Transverse colon (tissue), 4 donors: ENCODE data around the gene SSTR4. TPM values are rescaled to one million over a fixed set of nuclear protein-coding genes. Genes with fewer than 3 reads are reported as not detected.

Experiments used
- DNase-seq: peaks from one replicate; pipeline ENCODE4 v3.0.0-alpha.2; 2019
- H3K27ac ChIP-seq, 4 donors: fragments of 200-600 bp; sonication (generic); 2 replicates each; pipeline ENCODE4 v1.5.1; 2016 to 2018; ENCODE audit warnings: inconsistent platforms in 4 of 4
- H3K27me3 ChIP-seq: fragments of 200-600 bp; sonication (generic); 2 replicates; pipeline ENCODE4 v1.5.1; 2017; ENCODE audit warnings: inconsistent platforms
- H3K36me3 ChIP-seq, 4 donors: fragments of 200-600 bp; sonication (generic); 2 replicates each; pipeline ENCODE4 v1.5.1; 2017 to 2019; ENCODE audit warnings: inconsistent platforms in 4 of 4
- H3K4me1 ChIP-seq, 4 donors: fragments of 200-600 bp; sonication (generic); 2 replicates each; pipeline ENCODE4 v1.5.1; 2017 to 2020; ENCODE audit warnings: inconsistent platforms in 4 of 4
- H3K4me3 ChIP-seq, 4 donors: fragments of 200-600 bp; sonication (generic); 1 replicate in 1 of 4; 2 replicates in 3 of 4; pipeline versions ENCODE4 v1.5.1 to v1.6.1; 2017 to 2019; ENCODE audit warnings: inconsistent platforms in 4 of 4
- H3K9me3 ChIP-seq, 2 donors: fragments of 200-600 bp; sonication (generic); 2 replicates each; pipeline ENCODE4 v1.5.1; 2017 to 2019; ENCODE audit warnings: inconsistent platforms in 2 of 2
- EP300 ChIP-seq: sonication (generic); formaldehyde crosslinking; IDR thresholded peaks from one replicate; pipeline ENCODE4 v1.6.1; 2017; ENCODE audit warnings: antibody characterized with exemption, low read depth
- POLR2A ChIP-seq: fragments of 450-650 bp; IDR thresholded peaks from one replicate; pipeline ENCODE4 v1.6.1; 2016; ENCODE audit warnings: antibody characterized with exemption, mild to moderate bottlenecking, moderate library complexity
- POLR2AphosphoS5 ChIP-seq, 3 donors: sonication (generic); formaldehyde crosslinking; IDR thresholded peaks; one replicate each; pipeline ENCODE4 v1.6.1; 2016; ENCODE audit warnings: antibody characterized with exemption in 3 of 3
- WGBS, 2 donors: methylation state at CpG; one replicate each; pipeline ENCODE4 v1.1.5; 2018; ENCODE audit warnings: low coverage in 1 of 2; 5-methylcytosine and 5-hydroxymethylcytosine counted together
- in situ Hi-C, 4 donors: fragments of 200-750 bp; cut with MboI; loops; one replicate each; pipeline versions ENCODE4 v1.15.0 to v1.15.1; 2017; ENCODE audit warnings: low sequenced_read_pairs in 3 of 4, low pct_ligation_motif_present in 1 of 4, low pct_unique_long_range_greater_than_20kb in 1 of 4
- intact Hi-C: fragments of 100-400 bp; cut with DNase I; formaldehyde crosslinking; loops from one replicate; pipeline ENCODE4 v1.15.1; 2023; ENCODE audit warnings: low total_unique reads
- total RNA-seq, 4 donors: library from RNA; depleted of rRNA; stranded (reverse); fragments of >200 nt; gene quantifications; one replicate each; pipeline ENCODE4 v1.1.0, GENCODE V29; 2016
- TF ChIP-seq, protein P1 (sequence below), 5 experiments: fragments of 200-600 bp in 3 of 5; fragments of 450-650 bp in 2 of 5; sonication (generic) in 3 of 5; IDR thresholded peaks; 1 replicate in 2 of 5; 2 replicates in 3 of 5; pipeline ENCODE4 v1.5.1; 2016 to 2017; ENCODE audit warnings: antibody characterized with exemption in 5 of 5, inconsistent platforms in 3 of 5, mild to moderate bottlenecking in 2 of 5, moderate library complexity in 1 of 5

SSTR4 gene
- total RNA-seq, 4 donors from 2014 or later: not detected

DNA sequence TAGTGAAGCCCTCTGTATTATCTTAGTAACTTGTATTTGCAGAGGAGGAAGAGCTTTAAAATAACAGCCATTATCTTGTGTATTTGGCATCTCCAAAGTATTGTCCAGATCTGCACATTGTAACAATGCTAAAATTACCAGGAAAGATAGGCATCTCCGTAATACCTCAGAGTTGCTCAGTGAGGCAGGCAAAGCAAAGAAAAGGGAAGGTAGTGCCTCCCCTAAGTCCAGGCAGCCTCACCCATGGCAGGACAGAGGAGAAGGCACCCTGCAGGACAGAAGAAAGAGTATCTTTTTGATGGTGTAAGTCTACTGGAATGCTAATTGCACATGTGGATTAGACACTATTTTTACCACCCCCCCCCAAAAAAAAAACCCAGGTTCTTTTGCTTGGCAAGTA lies 13.6 kb upstream of the SSTR4 start:
- TF ChIP-seq POLR2AphosphoS5 (IDR thresholded peaks at IDR 0.05) (no peak), POLR2A (no peak), EP300 (no peak)
- TF ChIP-seq, protein P1, sequence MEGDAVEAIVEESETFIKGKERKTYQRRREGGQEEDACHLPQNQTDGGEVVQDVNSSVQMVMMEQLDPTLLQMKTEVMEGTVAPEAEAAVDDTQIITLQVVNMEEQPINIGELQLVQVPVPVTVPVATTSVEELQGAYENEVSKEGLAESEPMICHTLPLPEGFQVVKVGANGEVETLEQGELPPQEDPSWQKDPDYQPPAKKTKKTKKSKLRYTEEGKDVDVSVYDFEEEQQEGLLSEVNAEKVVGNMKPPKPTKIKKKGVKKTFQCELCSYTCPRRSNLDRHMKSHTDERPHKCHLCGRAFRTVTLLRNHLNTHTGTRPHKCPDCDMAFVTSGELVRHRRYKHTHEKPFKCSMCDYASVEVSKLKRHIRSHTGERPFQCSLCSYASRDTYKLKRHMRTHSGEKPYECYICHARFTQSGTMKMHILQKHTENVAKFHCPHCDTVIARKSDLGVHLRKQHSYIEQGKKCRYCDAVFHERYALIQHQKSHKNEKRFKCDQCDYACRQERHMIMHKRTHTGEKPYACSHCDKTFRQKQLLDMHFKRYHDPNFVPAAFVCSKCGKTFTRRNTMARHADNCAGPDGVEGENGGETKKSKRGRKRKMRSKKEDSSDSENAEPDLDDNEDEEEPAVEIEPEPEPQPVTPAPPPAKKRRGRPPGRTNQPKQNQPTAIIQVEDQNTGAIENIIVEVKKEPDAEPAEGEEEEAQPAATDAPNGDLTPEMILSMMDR (IDR thresholded peaks at IDR 0.05): no peak
- H3K27ac ChIP-seq: no peak overlapping the region
- no peaks in the 10 kb centered on the region for H3K36me3 ChIP-seq
- H3K9me3 ChIP-seq: no peaks in the 10 kb centered on the region
- WGBS, 2 donors: 50 to 67% methylated on average over 1 of the region's 1 CpG
- no peak for DNase-seq
- intact Hi-C loops: no loop called here
- H3K4me3 ChIP-seq: no peak overlapping the region
- no peaks in the 10 kb centered on the region for H3K27me3 ChIP-seq
- in situ Hi-C loops: no loop called here
- no peaks in the 10 kb centered on the region for H3K4me1 ChIP-seq

DNA sequence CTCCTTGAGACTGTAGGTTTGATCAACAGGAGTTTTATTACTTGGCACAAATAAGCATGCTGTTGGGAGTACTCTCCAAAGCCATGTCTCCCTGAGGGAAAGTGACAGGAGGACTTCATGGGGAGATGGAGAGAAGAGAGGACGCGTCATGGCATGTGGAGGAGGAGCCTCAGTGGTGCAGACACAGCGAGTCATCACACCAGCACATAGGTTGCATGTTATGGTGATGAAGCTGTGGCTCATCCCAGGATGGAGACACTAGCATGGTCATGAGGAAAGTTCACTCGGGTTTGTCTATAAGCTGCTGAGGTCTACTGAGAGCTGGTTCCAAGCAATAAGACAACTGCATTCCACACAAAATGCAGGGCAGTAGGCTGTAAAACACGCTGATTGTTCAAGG lies 13.2 kb upstream of the SSTR4 start:
- no peak for TF ChIP-seq POLR2AphosphoS5 (IDR thresholded peaks at IDR 0.05)
- TF ChIP-seq POLR2A: no peak
- TF ChIP-seq EP300: no peak
- TF ChIP-seq, protein P1 (IDR thresholded peaks at IDR 0.05): no peak
- no peaks in the 10 kb centered on the region for H3K36me3 ChIP-seq
- H3K4me1 ChIP-seq: no peaks in the 10 kb centered on the region
- H3K4me3 ChIP-seq: no peak overlapping the region
- no peak overlapping the region for H3K27ac ChIP-seq
- in situ Hi-C loops: no loop called here
- H3K27me3 ChIP-seq: no peaks in the 10 kb centered on the region
- WGBS, 2 donors: 93% methylated on average over 5 of the region's 5 CpGs; no CpG with 5 or more reads in 1 of the 2 donors
- DNase-seq: no peak
- no peaks in the 10 kb centered on the region for H3K9me3 ChIP-seq
- intact Hi-C loops: no loop called here

DNA sequence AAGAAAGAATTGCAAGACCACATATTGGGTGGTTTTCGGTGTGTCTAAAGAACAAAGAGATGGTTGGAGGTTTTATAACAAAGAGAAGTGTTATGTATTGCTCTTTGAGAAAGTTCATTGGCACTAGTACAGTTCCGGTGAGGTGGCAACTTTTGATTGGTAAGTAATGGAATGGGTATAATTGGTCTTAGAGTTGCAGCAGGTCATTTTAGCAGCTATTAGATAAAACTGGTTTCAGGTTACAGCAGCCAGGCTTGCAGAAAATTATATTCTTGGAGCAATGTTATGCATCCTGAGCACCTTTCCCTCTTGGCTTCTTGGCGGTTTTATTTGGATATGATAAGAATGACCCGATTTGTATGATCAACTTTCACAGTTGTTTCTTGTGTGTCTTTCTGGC lies 12.3 kb upstream of the SSTR4 start:
- intact Hi-C loops (no loop called here), in situ Hi-C loops (no loop called here)
- no peaks in the 10 kb centered on the region for H3K27me3 ChIP-seq
- no peak overlapping the region for H3K27ac ChIP-seq
- TF ChIP-seq, protein P1 (IDR thresholded peaks at IDR 0.05): no peak
- no peak for TF ChIP-seq EP300
- no peak for TF ChIP-seq POLR2A
- TF ChIP-seq POLR2AphosphoS5 (IDR thresholded peaks at IDR 0.05): no peak
- WGBS, 2 donors: 71 to 83% methylated on average over 4 of the region's 4 CpGs
- H3K4me1 ChIP-seq: no peaks in the 10 kb centered on the region
- DNase-seq: no peak
- no peak overlapping the region for H3K4me3 ChIP-seq
- no peaks in the 10 kb centered on the region for H3K36me3 ChIP-seq
- H3K9me3 ChIP-seq: no peaks in the 10 kb centered on the region

- WGBS, 2 donors: 89% methylated on average over 10 of the region's 10 CpGs; no CpG with 5 or more reads in 1 of the 2 donors
- intact Hi-C loops (no loop called here), in situ Hi-C loops (no loop called here)
- no peaks in the 10 kb centered on the region for H3K9me3 ChIP-seq
- no peak for DNase-seq
- no peak overlapping the region for H3K4me3 ChIP-seq
- no peaks in the 10 kb centered on the region for H3K36me3 ChIP-seq
- H3K27me3 ChIP-seq: no peaks in the 10 kb centered on the region
- TF ChIP-seq POLR2A (no peak), EP300 (no peak), POLR2AphosphoS5 (IDR thresholded peaks at IDR 0.05) (no peak)
- TF ChIP-seq, protein P1 (IDR thresholded peaks at IDR 0.05): no peak
- H3K27ac ChIP-seq: no peak overlapping the region
- H3K4me1 ChIP-seq: no peaks in the 10 kb centered on the region
These were observed 11.4 kb upstream of the SSTR4 start for GRCh38 chr20:23023621-23024177.
